Astrocyte (in vitro differentiated cells and primary cell): ENCODE measurements around the gene ULK2. TPM values are rescaled to one million over a fixed set of nuclear protein-coding genes. Genes with fewer than 3 reads are reported as not detected.

Source experiments
- DNase-seq: peaks from one replicate; pipeline ENCODE4 v3.0.0-alpha.2; 2010; ENCODE audit warnings: low read depth
- FAIRE-seq: peaks from 2 replicates; lab custom pipeline; 2011; peaks lifted over from hg19 to GRCh38; lab: Jason Lieb, UNC
- H2AFZ ChIP-seq: 2 replicates; pipeline ENCODE4 v1.6.0; 2012; ENCODE audit warnings: low read depth, low read length, inconsistent platforms
- H3K27ac ChIP-seq: 2 replicates; pipeline ENCODE4 v1.5.1; 2011; ENCODE audit warnings: low read depth, low read length, inconsistent platforms
- H3K27me3 ChIP-seq: 2 replicates; pipeline ENCODE4 v1.6.0; 2011; ENCODE audit warnings: low read length, inconsistent platforms; ENCODE audit not compliant: insufficient read depth
- H3K36me3 ChIP-seq: 2 replicates; pipeline ENCODE4 v1.5.1; 2011; ENCODE audit warnings: low read length, inconsistent platforms; ENCODE audit not compliant: insufficient read depth
- H3K4me1 ChIP-seq: 2 replicates; pipeline ENCODE4 v1.5.1; 2011; ENCODE audit warnings: low read length, inconsistent platforms; ENCODE audit not compliant: insufficient read depth
- H3K4me2 ChIP-seq: 2 replicates; pipeline ENCODE4 v1.6.0; 2012; ENCODE audit warnings: low read length, inconsistent platforms
- H3K4me3 ChIP-seq: 2 replicates; pipeline ENCODE4 v1.5.1; 2011; ENCODE audit warnings: low read depth, mild to moderate bottlenecking, low read length, inconsistent platforms; ENCODE audit not compliant: insufficient read depth
- H3K79me2 ChIP-seq: 2 replicates; pipeline ENCODE4 v1.6.0; 2012; ENCODE audit warnings: mild to moderate bottlenecking, low read length, inconsistent platforms; ENCODE audit not compliant: insufficient read depth
- H3K9ac ChIP-seq: 2 replicates; pipeline ENCODE4 v1.6.0; 2012; ENCODE audit warnings: mild to moderate bottlenecking, low read length, inconsistent platforms
- H3K9me3 ChIP-seq: 2 replicates; pipeline ENCODE4 v1.5.1; 2012; ENCODE audit warnings: low read depth, mild to moderate bottlenecking, low read length, inconsistent platforms; ENCODE audit not compliant: insufficient read depth
- H4K20me1 ChIP-seq: 2 replicates; pipeline ENCODE4 v1.6.0; 2012; ENCODE audit warnings: low read length, inconsistent platforms; ENCODE audit not compliant: insufficient read depth
- H3K27ac Mint-ChIP-seq: one replicate; pipeline ENCODE4 v1.8.0; 2021; ENCODE audit warnings: mild to moderate bottlenecking, mixed read lengths; ENCODE audit not compliant: unreplicated experiment
- H3K27me3 Mint-ChIP-seq: one replicate; pipeline ENCODE4 v1.8.0; 2021; ENCODE audit warnings: low read depth, mixed read lengths; ENCODE audit not compliant: unreplicated experiment
- H3K36me3 Mint-ChIP-seq: one replicate; pipeline ENCODE4 v1.8.0; 2021; ENCODE audit warnings: low read depth, mixed read lengths; ENCODE audit not compliant: unreplicated experiment
- H3K4me1 Mint-ChIP-seq: one replicate; pipeline ENCODE4 v1.8.0; 2021; ENCODE audit warnings: low read depth, mixed read lengths; ENCODE audit not compliant: unreplicated experiment
- H3K4me3 Mint-ChIP-seq: one replicate; pipeline ENCODE4 v1.8.0; 2021; ENCODE audit warnings: mild to moderate bottlenecking, moderate library complexity, mixed read lengths; ENCODE audit not compliant: unreplicated experiment
- H3K9me3 Mint-ChIP-seq: one replicate; pipeline ENCODE4 v1.8.0; 2021; ENCODE audit warnings: mild to moderate bottlenecking, mixed read lengths; ENCODE audit not compliant: unreplicated experiment
- EZH2 ChIP-seq: IDR thresholded peaks from 2 replicates; pipeline ENCODE4 v1.6.1; 2012; ENCODE audit warnings: mild to moderate bottlenecking, low read length, inconsistent platforms; ENCODE audit not compliant: insufficient read depth
- total RNA-seq: library from RNA; stranded (reverse); gene quantifications from 2 replicates; pipeline ENCODE4 v1.2.1, GENCODE V29; 2021
- TF ChIP-seq, protein P1 (sequence below): IDR thresholded peaks from 2 replicates; pipeline ENCODE4 v1.5.1; 2011; ENCODE audit warnings: low read depth, mild to moderate bottlenecking, inconsistent platforms, low read length, moderate library complexity; ENCODE audit not compliant: insufficient read depth

The ULK2 gene
- total RNA-seq, 1 donor from 2014 or later = 10.8 TPM

GRCh38 chr17:19771971-19772630, 95.6 kb downstream of the ULK2 start:
- DNase-seq = no peak
- H3K9me3 Mint-ChIP-seq = no peaks in the 10 kb centered on the region

GRCh38 chr17:19770985-19771735, 96.6 kb downstream of the ULK2 start:
- Histone ChIP-seq H3K27ac (no peak overlapping the region), H2AFZ (no peak overlapping the region), H3K4me3 (no peak overlapping the region), H3K27me3 (no peaks in the 10 kb centered on the region), H3K9me3 (no peaks in the 10 kb centered on the region), H3K9ac (no peak overlapping the region), H3K4me2 (no peak overlapping the region), H3K79me2 (no peaks in the 10 kb centered on the region), H3K36me3 (peaks cover 2% of the 10 kb centered on the region), H4K20me1 (no peaks in the 10 kb centered on the region), H3K4me1 (no peaks in the 10 kb centered on the region)
- TF ChIP-seq EZH2 = no peak
- TF ChIP-seq, protein P1, sequence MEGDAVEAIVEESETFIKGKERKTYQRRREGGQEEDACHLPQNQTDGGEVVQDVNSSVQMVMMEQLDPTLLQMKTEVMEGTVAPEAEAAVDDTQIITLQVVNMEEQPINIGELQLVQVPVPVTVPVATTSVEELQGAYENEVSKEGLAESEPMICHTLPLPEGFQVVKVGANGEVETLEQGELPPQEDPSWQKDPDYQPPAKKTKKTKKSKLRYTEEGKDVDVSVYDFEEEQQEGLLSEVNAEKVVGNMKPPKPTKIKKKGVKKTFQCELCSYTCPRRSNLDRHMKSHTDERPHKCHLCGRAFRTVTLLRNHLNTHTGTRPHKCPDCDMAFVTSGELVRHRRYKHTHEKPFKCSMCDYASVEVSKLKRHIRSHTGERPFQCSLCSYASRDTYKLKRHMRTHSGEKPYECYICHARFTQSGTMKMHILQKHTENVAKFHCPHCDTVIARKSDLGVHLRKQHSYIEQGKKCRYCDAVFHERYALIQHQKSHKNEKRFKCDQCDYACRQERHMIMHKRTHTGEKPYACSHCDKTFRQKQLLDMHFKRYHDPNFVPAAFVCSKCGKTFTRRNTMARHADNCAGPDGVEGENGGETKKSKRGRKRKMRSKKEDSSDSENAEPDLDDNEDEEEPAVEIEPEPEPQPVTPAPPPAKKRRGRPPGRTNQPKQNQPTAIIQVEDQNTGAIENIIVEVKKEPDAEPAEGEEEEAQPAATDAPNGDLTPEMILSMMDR = no peak
- Mint-ChIP-seq H3K4me3 (no peak overlapping the region), H3K36me3 (peaks cover 9% of the 10 kb centered on the region), H3K4me1 (peaks cover 4% of the 10 kb centered on the region), H3K9me3 (no peaks in the 10 kb centered on the region), H3K27ac (no peak overlapping the region), H3K27me3 (no peaks in the 10 kb centered on the region)
- FAIRE-seq (no peak), DNase-seq (no peak)

More at GRCh38 chr17:19771971-19772630, 95.6 kb downstream of the ULK2 start:
- Histone ChIP-seq H3K36me3 (peaks cover 2% of the 10 kb centered on the region), H3K4me3 (no peak overlapping the region), H3K9ac (no peak overlapping the region), H3K9me3 (no peaks in the 10 kb centered on the region), H4K20me1 (no peaks in the 10 kb centered on the region), H3K4me2 (no peak overlapping the region), H3K27me3 (no peaks in the 10 kb centered on the region), H3K79me2 (no peaks in the 10 kb centered on the region), H3K27ac (no peak overlapping the region), H2AFZ (no peak overlapping the region), H3K4me1 (no peaks in the 10 kb centered on the region)
- TF ChIP-seq, protein P1 = no peak
- no peak for TF ChIP-seq EZH2
- Mint-ChIP-seq H3K27me3 (no peaks in the 10 kb centered on the region), H3K4me1 (peaks cover 4% of the 10 kb centered on the region), H3K4me3 (no peak overlapping the region), H3K27ac (no peak overlapping the region), H3K36me3 (peaks cover 10% of the 10 kb centered on the region)
- FAIRE-seq = no peak
